ENCODE measurements around the gene S100B. TPM values are rescaled to one million over a fixed set of nuclear protein-coding genes. Genes with fewer than 3 reads are reported as not detected.
A peak's percentile ranks its signal among the peaks of the same experiment; 100 is the strongest.

The S100B gene
- total and polyA plus RNA-seq, 2 of the 13 experiments (the other 11 are each of a cell fraction or from before 2014, with no cell fraction given), result not detected

DNA sequence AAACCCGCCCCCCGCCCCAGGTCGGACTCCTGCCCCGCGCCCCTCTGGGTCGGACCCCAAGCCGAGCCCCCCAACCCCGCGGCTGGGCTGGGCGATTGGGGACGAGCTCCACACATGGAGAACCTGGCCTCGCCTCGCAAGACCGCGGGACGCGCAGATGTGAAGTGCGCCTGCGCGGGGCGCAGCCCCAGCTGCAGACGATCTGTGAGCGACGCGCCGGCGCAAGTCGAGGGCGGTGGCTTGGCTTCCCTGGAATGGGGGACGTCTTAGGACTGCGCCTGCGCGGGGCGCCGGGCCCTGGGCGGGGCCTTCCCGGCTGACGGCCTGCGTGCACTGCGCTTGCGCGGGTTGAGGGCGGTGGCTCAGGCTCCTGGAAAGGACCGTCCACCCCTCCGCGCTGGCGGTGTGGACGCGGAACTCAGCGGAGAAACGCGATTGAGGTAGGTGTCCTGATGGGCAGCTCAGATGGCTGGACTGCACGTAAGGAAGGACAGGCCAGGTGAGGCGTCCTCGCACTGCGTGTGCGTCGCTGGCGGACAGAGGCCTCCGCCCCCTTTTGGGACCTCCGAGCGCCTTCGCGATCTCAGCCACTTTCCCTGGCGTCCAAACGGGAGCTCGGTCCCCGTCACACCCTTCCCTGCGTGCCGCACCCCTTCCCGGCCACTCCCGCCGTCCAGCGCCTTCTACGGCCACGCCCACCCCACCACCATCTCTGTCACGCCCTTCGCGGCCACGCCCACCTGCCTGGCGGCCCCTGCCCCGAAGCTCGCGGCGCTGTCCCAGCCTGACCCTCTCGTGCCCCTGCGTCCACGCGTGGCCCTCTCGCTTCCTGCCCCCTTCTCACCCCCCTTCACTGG lies 30.7 kb upstream of the S100B start, which contains the start of gene PRMT2 (continued):
- TF ChIP-seq, protein P1, sequence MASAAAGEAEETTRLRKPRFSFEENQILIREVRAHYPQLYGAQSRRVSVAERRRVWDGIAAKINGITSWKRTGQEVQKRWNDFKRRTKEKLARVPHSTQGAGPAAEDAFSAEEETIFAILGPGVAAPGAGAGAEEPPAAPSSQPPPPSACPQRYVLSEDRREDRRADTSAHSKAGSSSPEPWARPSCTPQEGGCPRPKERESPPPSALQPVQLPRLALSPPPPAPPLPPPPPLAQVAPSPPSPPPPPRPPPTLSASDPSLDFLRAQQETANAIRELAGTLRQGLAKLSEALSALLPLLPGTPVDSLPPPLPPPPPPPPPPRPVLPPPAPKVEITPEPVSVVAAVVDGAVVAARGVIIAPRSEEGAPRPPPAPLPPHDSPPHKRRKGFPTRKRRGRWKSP (CRISPR knock-in tag; IDR thresholded peaks at IDR 0.05), result peak; percentile 99
- TF ChIP-seq ZNF263 (CRISPR knock-in tag; IDR thresholded peaks at IDR 0.05) (peak; percentile 52), JUNB (CRISPR knock-in tag; IDR thresholded peaks at IDR 0.05; ENCODE audit: borderline replicate concordance) (no peak), CBX2 (IDR thresholded peaks at IDR 0.05; ENCODE audit: low read depth, low read length) (no peak), CBX2 (CRISPR knock-in tag; IDR thresholded peaks at IDR 0.05; ENCODE audit: low read depth) (no peak), TCF7L2 (IDR thresholded peaks at IDR 0.05; ENCODE audit: low read depth, low read length) (no peak), NR2F1 (CRISPR knock-in tag; IDR thresholded peaks at IDR 0.05) (no peak), ZNF878 (CRISPR knock-in tag; IDR thresholded peaks at IDR 0.05) (no peak), ZNF468 (CRISPR knock-in tag; IDR thresholded peaks at IDR 0.05) (peak; percentile 87; the same call in 1 of the 2 replicates), KMT2B (CRISPR knock-in tag; IDR thresholded peaks at IDR 0.05) (peak; percentile 83), ZNF616 (CRISPR knock-in tag; IDR thresholded peaks at IDR 0.05; ENCODE audit: low read depth) (peak; percentile 90; the same call in 1 of the 2 replicates), SYNCRIP (IDR thresholded peaks at IDR 0.05; ENCODE audit: insufficient read depth, low read depth, low read length) (no peak)
- TF ChIP-seq, protein P2, sequence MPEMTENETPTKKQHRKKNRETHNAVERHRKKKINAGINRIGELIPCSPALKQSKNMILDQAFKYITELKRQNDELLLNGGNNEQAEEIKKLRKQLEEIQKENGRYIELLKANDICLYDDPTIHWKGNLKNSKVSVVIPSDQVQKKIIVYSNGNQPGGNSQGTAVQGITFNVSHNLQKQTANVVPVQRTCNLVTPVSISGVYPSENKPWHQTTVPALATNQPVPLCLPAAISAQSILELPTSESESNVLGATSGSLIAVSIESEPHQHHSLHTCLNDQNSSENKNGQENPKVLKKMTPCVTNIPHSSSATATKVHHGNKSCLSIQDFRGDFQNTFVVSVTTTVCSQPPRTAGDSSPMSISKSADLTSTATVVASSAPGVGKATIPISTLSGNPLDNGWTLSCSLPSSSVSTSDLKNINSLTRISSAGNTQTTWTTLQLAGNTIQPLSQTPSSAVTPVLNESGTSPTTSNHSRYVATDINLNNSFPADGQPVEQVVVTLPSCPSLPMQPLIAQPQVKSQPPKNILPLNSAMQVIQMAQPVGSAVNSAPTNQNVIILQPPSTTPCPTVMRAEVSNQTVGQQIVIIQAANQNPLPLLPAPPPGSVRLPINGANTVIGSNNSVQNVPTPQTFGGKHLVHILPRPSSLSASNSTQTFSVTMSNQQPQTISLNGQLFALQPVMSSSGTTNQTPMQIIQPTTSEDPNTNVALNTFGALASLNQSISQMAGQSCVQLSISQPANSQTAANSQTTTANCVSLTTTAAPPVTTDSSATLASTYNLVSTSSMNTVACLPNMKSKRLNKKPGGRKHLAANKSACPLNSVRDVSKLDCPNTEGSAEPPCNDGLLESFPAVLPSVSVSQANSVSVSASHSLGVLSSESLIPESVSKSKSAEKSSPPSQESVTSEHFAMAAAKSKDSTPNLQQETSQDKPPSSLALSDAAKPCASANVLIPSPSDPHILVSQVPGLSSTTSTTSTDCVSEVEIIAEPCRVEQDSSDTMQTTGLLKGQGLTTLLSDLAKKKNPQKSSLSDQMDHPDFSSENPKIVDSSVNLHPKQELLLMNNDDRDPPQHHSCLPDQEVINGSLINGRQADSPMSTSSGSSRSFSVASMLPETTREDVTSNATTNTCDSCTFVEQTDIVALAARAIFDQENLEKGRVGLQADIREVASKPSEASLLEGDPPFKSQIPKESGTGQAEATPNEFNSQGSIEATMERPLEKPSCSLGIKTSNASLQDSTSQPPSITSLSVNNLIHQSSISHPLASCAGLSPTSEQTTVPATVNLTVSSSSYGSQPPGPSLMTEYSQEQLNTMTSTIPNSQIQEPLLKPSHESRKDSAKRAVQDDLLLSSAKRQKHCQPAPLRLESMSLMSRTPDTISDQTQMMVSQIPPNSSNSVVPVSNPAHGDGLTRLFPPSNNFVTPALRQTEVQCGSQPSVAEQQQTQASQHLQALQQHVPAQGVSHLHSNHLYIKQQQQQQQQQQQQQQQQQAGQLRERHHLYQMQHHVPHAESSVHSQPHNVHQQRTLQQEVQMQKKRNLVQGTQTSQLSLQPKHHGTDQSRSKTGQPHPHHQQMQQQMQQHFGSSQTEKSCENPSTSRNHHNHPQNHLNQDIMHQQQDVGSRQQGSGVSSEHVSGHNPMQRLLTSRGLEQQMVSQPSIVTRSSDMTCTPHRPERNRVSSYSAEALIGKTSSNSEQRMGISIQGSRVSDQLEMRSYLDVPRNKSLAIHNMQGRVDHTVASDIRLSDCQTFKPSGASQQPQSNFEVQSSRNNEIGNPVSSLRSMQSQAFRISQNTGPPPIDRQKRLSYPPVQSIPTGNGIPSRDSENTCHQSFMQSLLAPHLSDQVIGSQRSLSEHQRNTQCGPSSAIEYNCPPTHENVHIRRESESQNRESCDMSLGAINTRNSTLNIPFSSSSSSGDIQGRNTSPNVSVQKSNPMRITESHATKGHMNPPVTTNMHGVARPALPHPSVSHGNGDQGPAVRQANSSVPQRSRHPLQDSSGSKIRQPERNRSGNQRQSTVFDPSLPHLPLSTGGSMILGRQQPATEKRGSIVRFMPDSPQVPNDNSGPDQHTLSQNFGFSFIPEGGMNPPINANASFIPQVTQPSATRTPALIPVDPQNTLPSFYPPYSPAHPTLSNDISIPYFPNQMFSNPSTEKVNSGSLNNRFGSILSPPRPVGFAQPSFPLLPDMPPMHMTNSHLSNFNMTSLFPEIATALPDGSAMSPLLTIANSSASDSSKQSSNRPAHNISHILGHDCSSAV (CRISPR knock-in tag; IDR thresholded peaks at IDR 0.05; ENCODE audit: borderline replicate concordance), result no peak
- TF ChIP-seq, protein P3, sequence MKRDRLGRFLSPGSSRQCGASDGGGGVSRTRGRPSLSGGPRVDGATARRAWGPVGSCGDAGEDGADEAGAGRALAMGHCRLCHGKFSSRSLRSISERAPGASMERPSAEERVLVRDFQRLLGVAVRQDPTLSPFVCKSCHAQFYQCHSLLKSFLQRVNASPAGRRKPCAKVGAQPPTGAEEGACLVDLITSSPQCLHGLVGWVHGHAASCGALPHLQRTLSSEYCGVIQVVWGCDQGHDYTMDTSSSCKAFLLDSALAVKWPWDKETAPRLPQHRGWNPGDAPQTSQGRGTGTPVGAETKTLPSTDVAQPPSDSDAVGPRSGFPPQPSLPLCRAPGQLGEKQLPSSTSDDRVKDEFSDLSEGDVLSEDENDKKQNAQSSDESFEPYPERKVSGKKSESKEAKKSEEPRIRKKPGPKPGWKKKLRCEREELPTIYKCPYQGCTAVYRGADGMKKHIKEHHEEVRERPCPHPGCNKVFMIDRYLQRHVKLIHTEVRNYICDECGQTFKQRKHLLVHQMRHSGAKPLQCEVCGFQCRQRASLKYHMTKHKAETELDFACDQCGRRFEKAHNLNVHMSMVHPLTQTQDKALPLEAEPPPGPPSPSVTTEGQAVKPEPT (CRISPR knock-in tag; IDR thresholded peaks at IDR 0.05; ENCODE audit: low read depth), result peak; percentile 39; the same call in 1 of the 2 replicates
- TF ChIP-seq, protein P4, sequence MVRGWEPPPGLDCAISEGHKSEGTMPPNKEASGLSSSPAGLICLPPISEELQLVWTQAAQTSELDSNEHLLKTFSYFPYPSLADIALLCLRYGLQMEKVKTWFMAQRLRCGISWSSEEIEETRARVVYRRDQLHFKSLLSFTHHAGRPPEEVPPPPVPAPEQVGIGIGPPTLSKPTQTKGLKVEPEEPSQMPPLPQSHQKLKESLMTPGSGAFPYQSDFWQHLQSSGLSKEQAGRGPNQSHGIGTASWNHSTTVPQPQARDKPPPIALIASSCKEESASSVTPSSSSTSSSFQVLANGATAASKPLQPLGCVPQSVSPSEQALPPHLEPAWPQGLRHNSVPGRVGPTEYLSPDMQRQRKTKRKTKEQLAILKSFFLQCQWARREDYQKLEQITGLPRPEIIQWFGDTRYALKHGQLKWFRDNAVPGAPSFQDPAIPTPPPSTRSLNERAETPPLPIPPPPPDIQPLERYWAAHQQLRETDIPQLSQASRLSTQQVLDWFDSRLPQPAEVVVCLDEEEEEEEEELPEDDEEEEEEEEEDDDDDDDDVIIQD (CRISPR knock-in tag; IDR thresholded peaks at IDR 0.05; ENCODE audit: low read depth), result no peak; the same call in 1 of the 2 replicates

All from HepG2 (cell line).